Measurements from ENCODE around the gene KLC3.

Gene KLC3

DNA sequence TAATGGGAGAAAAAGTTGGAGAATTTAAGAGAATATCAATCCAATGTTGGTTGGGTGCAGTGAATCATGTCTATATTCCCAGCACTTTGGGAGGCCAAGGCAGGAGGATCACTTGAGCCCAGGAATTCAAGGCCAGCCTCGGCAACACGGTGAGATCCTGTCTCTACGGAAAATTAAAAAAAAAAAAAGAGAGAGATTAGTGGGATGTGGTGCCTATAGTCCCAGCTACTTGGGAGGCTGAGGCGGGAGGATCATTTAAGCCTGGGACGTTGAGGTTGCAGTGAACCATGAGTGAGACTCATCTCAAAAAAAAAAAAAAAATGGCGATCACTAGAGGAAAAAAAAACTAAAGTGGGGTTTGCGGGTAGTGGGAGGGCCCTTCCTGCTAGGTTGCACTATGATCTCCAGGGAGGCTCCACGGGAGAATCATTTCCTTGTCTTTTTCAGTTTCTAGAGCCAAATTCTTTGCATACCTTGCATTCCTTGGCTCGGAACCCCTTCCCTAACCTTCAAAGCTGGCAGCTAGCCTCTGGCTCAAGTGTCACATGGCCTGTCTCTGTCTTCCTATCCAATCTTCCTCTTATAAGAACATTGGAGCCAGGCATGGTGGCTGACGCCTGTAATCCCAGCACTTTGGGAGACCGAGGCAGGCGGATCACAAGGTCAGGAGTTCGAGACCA is 35.6 kb downstream of the KLC3 start:
- DNase-seq (ENCODE audit: low spot score): no peak

DNA sequence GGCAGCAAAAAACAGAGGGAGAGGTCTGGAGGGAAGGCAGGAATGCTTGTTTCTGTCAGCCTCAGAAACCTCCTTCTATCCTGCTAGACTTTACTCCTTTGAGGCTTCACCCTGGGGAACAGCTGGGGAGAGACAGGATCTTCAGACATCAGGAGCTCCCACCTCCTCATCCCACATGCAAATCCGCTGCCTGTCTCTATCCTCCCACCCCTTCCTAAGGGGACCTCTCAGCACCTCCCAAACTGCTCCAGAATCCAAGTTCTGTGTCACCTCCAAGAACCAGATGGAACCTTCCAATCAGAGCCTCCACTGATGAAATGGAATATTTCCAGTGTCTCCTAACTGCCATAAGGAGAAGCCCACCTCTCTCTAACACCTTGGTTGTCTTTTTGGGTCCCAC is 39.6 kb downstream of the KLC3 start:
- no peak for DNase-seq (ENCODE audit: low spot score)

DNA sequence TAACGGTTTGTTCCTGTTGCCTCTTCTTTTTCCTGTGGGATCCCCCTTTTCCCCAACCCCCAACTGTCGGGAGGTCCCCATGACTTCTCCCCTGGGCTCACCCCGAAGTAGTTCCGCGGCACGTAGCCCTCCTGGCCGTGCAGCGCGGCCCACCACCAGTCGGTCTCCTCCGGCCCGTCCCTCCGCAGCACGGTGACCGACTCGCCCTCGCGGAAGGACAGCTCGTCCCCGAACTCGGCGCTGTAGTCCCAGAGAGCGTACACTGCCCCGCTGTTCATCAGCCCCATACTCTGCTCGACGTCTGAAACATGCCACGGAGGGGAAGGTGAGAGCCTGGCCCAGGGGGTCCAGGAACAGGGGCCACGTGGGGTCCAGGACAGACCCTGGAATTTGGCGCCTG is 41.9 kb downstream of the KLC3 start:
- no peak for DNase-seq (ENCODE audit: low spot score)

DNA sequence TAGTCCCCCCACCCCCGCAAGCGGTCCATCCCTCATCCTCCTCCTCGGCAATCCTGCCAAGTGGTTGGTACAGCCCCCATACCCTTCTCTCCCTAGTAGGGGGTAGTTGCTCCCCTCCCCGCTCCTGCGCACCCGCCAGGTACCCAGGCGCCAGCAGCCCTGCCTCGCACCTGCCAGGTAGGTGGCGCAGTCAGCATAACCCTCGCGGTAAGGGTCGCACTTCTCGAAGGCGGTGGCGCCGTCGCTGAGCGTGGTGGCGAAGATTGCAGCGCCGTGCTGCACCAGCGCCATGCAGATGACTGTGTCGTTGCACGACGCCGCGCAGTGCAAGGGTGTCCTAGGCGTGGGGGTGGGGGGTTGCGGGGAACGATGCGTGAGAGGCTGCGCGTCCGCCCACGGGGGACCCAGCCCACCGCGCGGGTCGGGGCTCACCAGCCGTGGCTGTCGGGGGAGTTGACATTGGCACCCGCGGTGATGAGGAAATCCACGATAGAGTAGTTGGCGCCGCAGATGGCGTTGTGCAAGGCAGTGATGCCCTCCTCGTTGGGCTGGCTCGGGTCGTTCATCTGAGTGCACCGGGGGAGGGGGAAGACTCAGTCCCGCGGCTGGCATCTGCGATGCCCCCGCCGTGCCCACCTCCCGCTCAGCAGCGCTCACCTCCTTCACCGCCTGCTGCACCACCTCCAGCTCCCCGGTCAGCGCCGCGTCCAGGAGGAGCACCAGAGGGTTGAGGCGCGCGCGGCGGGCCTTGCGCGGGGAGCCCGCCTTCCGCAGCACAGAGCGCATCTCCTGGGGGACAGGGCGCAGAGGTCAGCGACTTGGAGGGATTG is 45.1 kb downstream of the KLC3 start:
- DNase-seq (ENCODE audit: low spot score): no peak

DNA sequence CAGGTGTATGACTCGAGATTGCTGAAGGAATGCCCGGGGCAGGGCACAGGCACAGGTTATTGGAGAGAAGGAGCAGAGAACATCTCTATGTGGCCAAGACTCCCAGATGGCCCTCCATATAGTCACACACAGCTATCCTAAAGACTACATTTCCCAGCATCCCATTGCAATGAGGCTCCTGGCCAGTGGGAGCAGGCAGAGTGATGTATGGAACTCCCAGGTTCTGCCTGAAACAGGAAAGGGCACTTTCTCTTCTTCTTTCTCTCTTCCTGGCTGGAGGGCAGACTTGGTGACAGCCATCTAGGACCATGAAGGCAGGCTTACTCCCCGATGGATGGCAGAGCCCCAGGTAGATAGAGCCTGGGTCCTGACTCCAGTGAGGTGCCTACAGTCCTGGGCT is 50.8 kb downstream of the KLC3 start:
- no peak for DNase-seq (ENCODE audit: low spot score)

DNA sequence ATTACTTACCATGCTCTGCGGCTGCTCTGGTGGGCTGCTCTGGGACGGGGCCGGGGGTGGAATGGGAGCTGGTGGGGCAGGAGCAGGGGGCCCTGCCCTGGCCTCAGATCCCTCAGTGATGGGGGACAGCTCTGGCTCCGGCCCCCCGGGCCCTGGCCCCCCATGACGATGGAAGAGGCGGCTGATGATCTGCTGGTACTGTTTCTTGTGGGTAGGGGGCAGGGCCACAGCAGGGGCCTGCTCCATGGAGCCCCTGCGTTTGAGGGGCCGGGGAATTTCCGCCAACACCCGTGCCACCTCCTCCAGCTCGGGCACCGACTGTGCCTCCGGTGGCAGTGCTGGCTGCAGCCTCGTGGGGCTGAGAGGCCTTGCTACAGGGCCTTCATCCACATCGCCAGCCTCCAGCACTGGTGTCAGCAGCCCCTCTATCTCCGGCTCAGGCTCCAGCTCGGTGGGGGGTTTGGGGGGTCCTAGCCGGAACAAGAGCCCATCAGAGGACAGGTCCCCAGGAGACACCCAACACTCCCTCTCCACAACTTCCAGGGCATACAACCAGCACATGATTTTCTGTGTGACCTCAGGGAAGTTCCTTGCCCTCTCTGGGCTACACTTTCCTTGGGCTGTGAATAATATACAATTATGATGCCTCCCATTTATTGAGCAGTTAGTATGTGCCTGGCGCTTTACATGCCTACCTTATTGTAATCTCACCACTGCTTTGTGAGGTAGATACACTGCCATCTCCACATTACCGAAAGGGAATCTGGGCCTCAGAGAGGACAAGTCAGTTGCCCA is 51.5 kb downstream of the KLC3 start:
- DNase-seq (ENCODE audit: low spot score): no peak

DNA sequence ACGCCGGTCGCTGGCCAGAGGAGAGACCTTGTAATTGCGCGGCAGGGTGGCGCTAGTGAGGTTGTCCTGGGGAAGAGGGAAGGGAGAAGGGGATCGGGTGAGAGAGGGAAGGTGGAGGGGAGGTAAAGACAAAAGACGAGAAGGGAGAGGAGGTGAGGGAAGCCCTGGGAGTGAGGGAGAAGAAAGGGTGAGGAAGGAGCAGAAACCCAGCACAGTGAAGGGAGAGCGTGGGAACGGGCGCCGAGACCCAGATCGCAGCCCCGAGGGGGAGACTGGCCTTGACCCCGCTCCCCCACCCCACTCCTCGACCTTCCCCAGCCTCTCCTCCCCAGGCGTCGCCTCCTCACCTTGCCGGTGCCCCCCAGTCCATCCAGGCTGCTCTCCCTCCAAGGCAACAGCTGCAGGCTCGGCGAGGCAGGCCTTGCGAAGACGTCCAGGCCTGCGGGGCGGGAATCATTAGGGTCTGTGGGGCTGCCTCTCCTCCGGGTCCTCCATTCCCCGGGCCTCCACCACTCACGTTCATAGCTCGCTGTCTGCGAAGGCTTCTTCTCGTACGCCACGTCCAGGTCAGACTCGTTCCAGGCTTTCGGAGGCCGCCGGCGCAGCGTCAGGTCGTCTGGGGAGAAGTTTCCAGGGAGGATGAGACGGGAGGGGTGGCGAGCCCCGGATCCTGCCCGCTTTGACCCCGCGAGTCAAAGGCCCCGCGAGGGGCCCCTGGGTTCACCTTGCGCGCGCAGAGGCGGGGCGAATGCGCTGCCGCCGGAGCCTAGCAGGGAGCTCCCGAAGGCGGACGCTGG is 55.5 kb downstream of the KLC3 start:
- no peak for DNase-seq (ENCODE audit: low spot score)

DNA sequence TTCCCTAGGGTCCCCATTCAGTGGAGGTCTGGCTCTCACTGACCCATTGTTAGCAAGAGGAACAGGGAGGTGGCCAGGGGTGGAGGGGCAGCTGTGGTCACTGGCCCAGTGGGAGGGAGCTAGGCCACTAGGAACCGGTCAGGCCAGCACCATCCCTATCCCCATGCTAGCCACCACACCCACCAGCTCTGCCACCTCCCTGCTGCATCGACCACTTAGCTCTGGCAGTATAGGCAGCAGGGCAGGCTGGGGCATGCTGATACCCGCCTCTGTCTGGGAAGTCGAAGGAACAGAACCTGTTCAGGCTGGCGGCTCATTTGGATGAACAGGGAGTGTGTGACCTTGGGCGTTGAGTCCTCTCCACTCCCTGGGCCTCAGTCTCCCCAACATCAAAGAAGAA is 59.6 kb downstream of the KLC3 start:
- no peak for DNase-seq (ENCODE audit: low spot score)

Measured in Ammon's horn (tissue), 1 donor.